A673 (cell line): ENCODE measurements around the gene RNF182. TPM values are rescaled to one million over a fixed set of nuclear protein-coding genes. Genes with fewer than 3 reads are reported as not detected.

Source experiments
- BruUV-seq: library from RNA; stranded (reverse); fragments of 400-500 nt; replicated peaks from 2 replicates; lab custom pipeline; 2021; lab: Mats Ljungman, UMichigan
- CTCF ChIA-PET: fragments of 300-600 bp; sonication (Branson Sonifier 250); formaldehyde crosslinking; loops from one replicate; lab custom pipeline; 2022; ENCODE audit warnings: antibody characterized with exemption; lab: Charles Lee
- POLR2A ChIA-PET: fragments of 300-600 bp; sonication (Branson Sonifier 250); formaldehyde crosslinking; loops from one replicate; lab custom pipeline; 2022; ENCODE audit warnings: antibody characterized with exemption; ENCODE audit not compliant: low non-redundant PET; lab: Charles Lee
- DNase-seq: peaks from one replicate; pipeline ENCODE4 v3.0.0-alpha.2; 2015; ENCODE audit warnings: low spot score
- H3K27ac ChIP-seq: fragments of 200-600 bp; sonication (generic); 2 replicates; pipeline ENCODE4 v1.5.1; 2016; ENCODE audit warnings: mixed run types, low read depth, mild to moderate bottlenecking, mixed read lengths, antibody characterized with exemption, low read length; ENCODE audit not compliant: poor library complexity, severe bottlenecking
- H3K27me3 ChIP-seq: fragments of 200-600 bp; sonication (generic); replicated peaks from 2 replicates; pipeline ENCODE4 v1.6.1; 2017; ENCODE audit warnings: mixed run types, low read depth, mild to moderate bottlenecking, mixed read lengths, antibody characterized with exemption, low read length; ENCODE audit not compliant: insufficient read depth, poor library complexity
- H3K36me3 ChIP-seq: fragments of 200-600 bp; sonication (generic); 2 replicates; pipeline ENCODE4 v1.6.1; 2016; ENCODE audit warnings: mixed run types, mild to moderate bottlenecking, mixed read lengths, antibody characterized with exemption, low read length; ENCODE audit not compliant: insufficient read depth, poor library complexity, severe bottlenecking
- H3K4me1 ChIP-seq: fragments of 200-600 bp; sonication (generic); 2 replicates; pipeline ENCODE4 v1.6.1; 2017; ENCODE audit warnings: mixed run types, mild to moderate bottlenecking, mixed read lengths, antibody characterized with exemption, low read length; ENCODE audit not compliant: insufficient read depth, poor library complexity, severe bottlenecking
- H3K4me3 ChIP-seq: fragments of 200-600 bp; sonication (generic); 2 replicates; pipeline ENCODE4 v1.5.1; 2016; ENCODE audit warnings: low read depth, mixed run types, mild to moderate bottlenecking, mixed read lengths, low read length; ENCODE audit not compliant: poor library complexity, severe bottlenecking
- H3K9me3 ChIP-seq: fragments of 200-600 bp; sonication (generic); 2 replicates; pipeline ENCODE4 v1.6.1; 2016; ENCODE audit warnings: mixed run types, low read depth, mild to moderate bottlenecking, mixed read lengths, antibody characterized with exemption, low read length; ENCODE audit not compliant: poor library complexity, severe bottlenecking
- EZH2 ChIP-seq: fragments of 200-600 bp; sonication (generic); IDR thresholded peaks from 2 replicates; pipeline ENCODE4 v1.6.1; 2017; ENCODE audit warnings: borderline replicate concordance, low read depth, mild to moderate bottlenecking, mixed read lengths, antibody characterized with exemption, low read length; ENCODE audit not compliant: poor library complexity, severe bottlenecking
- intact Hi-C: fragments of 100-400 bp; cut with micrococcal nuclease; formaldehyde crosslinking; loops from one replicate; pipeline ENCODE4 v1.10.0; 2022; ENCODE audit not compliant: unreplicated experiment
- total RNA-seq: library from RNA; stranded (reverse); gene quantifications from 2 replicates; pipeline ENCODE4 v1.2.3, GENCODE V29; 2021
- TF ChIP-seq, protein P1 (sequence below): fragments of 300-800, 200-600 bp; sonication (generic); conservative IDR thresholded peaks from 2 replicates; pipeline ENCODE4 v1.5.1; 2017; ENCODE audit warnings: low read depth, mild to moderate bottlenecking, antibody characterized with exemption, low read length, moderate library complexity, mixed read lengths

Gene RNF182
- total RNA-seq, 1 experiment from 2014 or later: 20.8 TPM

DNA sequence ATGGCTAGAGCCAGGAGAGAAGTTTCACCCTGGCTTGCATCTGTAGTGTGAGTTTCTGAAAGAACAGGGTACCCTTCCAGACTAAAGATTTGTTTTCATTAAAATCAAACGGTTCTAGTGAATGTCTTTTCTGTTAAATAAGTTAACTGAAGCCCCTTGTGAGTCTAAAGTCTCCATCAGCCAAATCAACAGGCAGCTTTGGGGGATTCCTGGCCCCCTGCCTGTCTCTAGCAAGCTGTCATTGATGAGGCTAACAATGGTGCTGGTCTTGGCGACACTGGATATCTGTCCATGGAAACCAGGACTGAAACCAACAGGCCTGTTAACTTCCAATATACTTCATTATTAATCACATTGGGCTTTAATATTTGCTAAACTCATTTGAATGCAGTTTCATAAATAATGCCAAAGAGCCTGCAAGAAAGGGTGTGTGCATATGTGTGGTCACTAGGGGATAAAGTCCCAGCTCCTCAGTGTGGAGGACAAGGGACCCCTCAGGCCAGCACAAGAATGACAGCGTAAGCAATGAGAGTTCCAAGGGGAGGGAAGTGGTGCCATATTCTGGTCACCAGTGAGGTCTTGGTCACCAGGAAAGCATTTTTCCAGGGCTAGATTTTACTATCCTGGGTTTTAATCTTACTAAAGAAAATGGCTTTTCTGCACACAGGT lies 9.1 kb upstream of the RNF182 start:
- TF ChIP-seq EZH2: no peak
- TF ChIP-seq, protein P1, sequence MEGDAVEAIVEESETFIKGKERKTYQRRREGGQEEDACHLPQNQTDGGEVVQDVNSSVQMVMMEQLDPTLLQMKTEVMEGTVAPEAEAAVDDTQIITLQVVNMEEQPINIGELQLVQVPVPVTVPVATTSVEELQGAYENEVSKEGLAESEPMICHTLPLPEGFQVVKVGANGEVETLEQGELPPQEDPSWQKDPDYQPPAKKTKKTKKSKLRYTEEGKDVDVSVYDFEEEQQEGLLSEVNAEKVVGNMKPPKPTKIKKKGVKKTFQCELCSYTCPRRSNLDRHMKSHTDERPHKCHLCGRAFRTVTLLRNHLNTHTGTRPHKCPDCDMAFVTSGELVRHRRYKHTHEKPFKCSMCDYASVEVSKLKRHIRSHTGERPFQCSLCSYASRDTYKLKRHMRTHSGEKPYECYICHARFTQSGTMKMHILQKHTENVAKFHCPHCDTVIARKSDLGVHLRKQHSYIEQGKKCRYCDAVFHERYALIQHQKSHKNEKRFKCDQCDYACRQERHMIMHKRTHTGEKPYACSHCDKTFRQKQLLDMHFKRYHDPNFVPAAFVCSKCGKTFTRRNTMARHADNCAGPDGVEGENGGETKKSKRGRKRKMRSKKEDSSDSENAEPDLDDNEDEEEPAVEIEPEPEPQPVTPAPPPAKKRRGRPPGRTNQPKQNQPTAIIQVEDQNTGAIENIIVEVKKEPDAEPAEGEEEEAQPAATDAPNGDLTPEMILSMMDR: no peak
- POLR2A ChIA-PET: interaction anchor here (0.7 kb wide), 1 partner anchor 292 kb away, joined by 3 read pairs; no protein-coding TSS in a partner anchor
- intact Hi-C loops: no loop called here
- Histone ChIP-seq H3K36me3 (no peaks in the 10 kb centered on the region), H3K4me1 (peaks cover 24% of the 10 kb centered on the region), H3K27me3 (no peaks in the 10 kb centered on the region), H3K9me3 (no peaks in the 10 kb centered on the region), H3K4me3 (no peak overlapping the region), H3K27ac (no peak overlapping the region)
- no peak for DNase-seq
- CTCF ChIA-PET: no interaction called here
- BruUV-seq: no TSS peak

DNA sequence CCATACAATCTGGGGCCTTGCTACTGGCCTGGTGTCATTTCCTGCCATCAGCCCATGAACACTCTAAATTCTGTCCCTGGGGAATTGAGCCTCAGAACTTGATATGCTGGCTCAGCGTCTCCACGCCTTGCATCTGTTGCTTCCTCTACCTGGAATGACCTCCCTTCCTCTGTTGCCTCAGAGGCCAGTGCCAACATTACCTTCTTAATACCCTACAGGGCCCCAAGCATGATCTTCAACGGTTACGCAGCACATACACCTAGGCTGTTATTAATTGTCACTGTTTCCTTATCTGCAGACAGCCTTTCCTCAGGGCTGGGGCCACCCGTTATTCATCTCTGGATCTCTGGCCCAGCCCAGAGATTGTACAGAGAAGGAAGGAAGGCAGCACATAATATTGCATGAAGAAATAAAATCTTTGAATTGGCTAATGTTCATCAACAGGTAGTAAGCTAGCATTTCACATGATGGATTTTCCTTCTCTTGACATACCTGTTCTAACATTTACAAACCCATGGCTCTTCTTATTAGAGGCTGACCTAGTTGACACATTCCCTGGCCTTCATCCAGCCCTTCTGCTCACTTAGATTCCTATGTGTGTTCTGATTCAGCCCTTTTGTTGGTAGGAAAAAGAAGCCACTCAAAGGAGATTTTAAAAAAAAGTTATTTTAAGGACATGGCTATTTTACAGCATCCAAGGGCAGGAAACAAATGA lies 8.4 kb upstream of the RNF182 start:
- Histone ChIP-seq H3K27ac (no peak overlapping the region), H3K27me3 (no peaks in the 10 kb centered on the region), H3K36me3 (no peaks in the 10 kb centered on the region), H3K4me3 (no peak overlapping the region), H3K4me1 (peaks cover 26% of the 10 kb centered on the region), H3K9me3 (no peaks in the 10 kb centered on the region)
- intact Hi-C loops: no loop called here
- ChIA-PET CTCF (no interaction called here), POLR2A (interaction anchor here (0.7 kb wide), 1 partner anchor 293 kb away, joined by 3 read pairs; no protein-coding TSS in a partner anchor)
- DNase-seq: peak; percentile 55
- no TSS peak for BruUV-seq
- TF ChIP-seq EZH2: no peak
- TF ChIP-seq, protein P1: no peak

DNA sequence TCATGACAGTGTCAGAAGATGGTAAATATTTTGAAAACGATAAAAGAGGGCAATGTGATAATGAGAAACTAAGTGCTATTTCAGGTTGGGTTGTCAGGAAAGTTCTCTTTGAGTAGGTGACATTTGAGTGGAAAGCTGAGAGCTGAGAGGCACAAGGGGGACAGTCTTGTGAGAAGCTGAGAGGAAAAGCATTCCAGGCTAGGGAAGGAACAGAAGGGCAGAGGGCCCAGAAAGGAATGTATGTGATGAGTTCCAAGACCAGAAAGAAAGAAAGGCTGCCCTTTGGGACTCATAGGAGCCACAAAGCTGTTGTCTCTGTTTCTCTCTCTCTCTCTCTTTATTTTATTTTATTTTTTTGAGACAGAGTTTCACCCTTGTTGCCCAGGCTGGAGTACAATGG lies 7.6 kb upstream of the RNF182 start:
- no peak for DNase-seq
- ChIA-PET CTCF (no interaction called here), POLR2A (no interaction called here)
- TF ChIP-seq EZH2: no peak
- TF ChIP-seq, protein P1: no peak
- intact Hi-C loops: no loop called here
- no TSS peak for BruUV-seq
- Histone ChIP-seq H3K9me3 (no peaks in the 10 kb centered on the region), H3K27me3 (no peaks in the 10 kb centered on the region), H3K27ac (no peak overlapping the region), H3K36me3 (no peaks in the 10 kb centered on the region), H3K4me3 (no peak overlapping the region), H3K4me1 (peaks cover 26% of the 10 kb centered on the region)
